HPDE6-E6E7 (cell line): Measurements from ENCODE around the gene HMGB2.

ENCODE experiments used
- DNase-seq: peaks from one replicate; pipeline ENCODE4 v3.0.0; 2011; ENCODE audit warnings: missing footprints; ENCODE audit errors: extremely low spot score

HMGB2 gene

DNA sequence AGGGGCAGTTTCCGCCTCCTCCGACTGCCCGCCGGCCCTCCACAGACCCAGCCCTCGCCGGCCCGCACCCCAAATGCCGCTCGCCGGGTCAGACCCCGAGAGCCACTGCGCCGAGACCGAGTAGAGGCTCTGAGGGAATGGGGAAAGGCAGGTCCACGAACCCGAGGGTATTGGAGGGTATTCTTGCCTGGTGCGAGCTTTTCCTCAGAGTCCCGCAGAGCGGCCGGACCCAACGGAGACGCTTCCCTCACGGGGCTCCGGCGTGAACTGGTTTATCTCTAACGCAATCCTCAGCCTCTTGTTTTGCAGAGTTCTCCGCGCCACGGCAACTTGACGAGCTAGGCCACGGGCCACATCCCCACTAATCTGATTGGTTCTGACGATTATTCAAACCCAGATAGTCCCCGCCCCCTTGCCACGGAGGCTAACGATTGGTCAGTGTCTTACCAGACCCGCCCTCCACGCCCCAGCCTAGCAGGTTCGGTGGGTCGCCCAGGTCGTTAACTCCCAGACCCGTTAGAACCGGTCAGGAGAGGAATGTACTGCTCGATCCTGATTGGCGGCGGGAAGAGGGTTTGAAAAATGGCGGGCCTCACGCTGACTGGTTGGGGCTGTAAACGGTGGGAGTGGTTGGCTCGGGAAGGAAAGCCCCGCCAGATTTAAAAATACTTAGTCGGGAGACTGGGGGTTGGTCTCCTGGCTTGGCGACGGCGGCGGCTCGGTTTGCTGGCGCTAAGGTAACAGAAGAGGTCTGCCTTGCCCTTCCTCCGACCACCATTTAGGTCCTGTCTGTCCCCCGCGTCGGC lies at the start of gene HMGB2:
Gene HMGB2 (minus strand): TSS at position 274 of the 806 bp plus-strand sequence. CDS start 709 bp downstream, outside the sequence.
- DNase-seq: peak; percentile 97

DNA sequence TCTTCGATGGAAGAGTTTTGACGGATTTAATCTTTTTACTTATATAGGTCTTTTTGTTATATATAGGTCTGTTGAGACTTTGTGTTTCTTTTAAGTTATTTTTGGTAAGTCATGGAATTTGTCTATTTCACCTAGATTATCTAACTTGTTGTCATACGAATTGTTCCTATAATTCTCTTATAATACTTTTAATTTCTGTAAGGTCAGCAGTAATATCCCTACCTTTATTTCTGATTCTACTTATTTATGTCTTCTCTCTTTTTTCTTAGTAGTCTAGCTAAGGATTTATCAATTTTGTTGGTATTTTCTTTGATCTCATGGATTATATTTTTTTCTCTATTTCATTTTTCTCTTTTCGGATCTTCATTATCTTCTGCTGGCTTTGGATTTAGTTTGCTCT lies 48.2 kb upstream of the HMGB2 start:
- DNase-seq: no peak

DNA sequence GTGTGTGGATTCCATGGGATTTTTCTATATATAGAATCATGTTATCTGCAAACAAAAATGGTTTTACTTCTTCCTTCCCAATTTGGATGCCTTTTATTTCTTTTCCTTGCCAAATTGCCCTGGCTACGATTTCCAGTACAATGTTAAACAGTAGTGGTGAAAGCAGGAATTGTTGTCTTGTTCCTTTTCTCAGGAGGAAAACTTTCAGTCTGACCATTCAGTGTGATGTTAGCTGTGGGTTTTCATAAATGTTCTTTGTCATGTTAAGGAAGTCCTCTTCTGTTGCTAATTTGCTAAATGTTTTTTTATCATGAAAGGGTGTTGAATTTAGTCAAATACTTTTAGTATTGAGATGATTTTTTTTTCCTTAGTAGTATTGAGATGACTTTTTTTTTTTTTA lies 47.5 kb upstream of the HMGB2 start:
- no peak for DNase-seq

DNA sequence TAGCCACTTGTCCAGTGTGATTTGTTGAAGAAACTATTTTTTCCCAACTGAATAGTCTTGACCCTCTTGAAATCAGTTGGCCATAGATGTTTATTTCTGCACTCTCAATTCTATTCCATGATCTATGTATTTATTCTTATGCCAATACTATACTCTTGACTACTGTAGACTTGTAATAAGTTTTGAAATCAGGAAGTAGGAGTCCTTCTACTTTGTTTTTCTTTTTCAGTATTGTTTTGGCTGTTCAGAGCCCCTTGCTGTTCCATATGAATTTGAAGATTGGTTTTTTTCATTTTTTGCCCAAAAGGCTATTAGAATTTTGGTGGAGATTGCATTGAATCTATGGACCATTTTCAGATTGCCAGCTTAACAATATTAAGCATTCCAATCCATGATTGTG lies 46.8 kb upstream of the HMGB2 start:
- DNase-seq: no peak

DNA sequence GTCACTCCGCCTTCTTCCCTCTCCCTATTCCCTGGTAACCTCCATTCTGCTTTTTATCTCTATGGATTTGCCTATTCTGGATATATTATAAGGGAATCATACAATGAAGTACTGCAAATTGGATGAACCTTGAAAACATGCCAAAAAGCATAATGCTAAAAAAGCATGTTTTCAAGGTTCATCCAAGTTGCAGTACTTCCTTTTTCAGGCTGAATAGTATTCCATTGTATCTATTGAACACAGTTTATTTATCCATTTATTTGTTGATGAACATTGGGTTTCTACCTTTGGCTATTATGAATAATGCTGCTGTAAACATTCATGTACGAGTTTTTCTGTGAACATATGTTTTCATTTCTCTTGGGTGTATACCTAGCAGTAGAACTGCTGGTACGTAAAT lies 45.8 kb upstream of the HMGB2 start:
- no peak for DNase-seq

DNA sequence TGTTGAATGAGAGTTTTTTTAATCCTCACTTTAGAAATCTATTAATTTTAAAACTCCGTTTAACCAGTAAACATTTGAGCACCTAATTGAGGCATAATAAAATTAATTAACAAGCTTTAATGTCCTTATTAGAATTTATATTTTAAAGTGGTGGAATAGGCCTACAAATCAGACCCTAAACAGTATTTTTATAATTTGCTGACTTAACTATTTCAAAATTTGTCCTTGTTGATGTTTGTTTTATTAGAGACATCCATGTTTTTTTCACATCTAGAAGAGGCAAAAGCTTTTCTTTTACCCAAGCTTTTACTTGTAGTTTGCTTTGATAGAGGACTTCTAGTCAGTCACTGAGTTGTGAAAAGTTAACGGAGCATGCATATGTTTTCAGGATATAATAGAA lies 40.4 kb upstream of the HMGB2 start:
- DNase-seq: no peak

DNA sequence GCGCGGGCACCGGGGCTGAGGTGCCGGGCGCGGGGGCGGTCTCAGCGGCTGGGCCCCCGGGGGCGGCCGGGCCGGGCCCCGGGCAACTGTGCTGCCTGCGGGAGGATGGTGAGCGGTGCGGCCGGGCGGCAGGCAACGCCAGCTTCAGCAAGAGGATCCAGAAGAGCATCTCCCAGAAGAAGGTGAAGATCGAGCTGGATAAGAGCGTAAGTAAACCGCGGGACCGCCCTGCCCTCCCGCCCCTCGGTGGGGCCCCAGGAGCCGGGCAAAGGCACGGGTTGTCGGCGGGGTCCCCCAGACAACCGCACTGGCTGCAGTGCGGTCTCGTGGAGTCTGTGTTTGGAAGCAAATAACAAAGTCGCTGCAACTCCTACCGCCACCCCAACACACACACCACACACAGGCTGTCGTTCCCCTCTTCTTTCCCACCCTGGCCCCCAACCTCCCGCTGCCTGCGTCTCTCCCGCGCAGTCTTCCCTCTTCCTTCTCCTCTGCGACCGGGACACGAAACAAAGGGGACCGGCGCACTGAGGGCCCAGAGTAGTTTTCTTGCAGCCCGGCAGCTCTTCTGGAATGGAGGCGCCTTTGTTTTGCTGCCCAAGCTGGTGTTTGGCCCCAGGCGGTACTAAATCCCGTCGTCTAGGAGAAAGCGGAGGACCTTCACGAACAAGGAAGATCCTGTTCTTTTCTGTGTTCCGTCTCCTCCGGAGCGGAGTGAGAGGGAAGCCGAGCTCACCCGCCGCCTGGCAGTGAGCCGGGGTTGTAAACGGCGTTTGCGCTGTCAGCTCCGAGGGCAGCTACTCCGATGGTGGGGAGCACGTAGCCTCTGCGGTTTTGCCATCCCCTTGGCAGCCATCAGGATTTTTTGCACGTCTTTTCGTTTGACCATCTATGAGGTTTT lies 37.4 kb upstream of the HMGB2 start:
- DNase-seq: peak; percentile 54

DNA sequence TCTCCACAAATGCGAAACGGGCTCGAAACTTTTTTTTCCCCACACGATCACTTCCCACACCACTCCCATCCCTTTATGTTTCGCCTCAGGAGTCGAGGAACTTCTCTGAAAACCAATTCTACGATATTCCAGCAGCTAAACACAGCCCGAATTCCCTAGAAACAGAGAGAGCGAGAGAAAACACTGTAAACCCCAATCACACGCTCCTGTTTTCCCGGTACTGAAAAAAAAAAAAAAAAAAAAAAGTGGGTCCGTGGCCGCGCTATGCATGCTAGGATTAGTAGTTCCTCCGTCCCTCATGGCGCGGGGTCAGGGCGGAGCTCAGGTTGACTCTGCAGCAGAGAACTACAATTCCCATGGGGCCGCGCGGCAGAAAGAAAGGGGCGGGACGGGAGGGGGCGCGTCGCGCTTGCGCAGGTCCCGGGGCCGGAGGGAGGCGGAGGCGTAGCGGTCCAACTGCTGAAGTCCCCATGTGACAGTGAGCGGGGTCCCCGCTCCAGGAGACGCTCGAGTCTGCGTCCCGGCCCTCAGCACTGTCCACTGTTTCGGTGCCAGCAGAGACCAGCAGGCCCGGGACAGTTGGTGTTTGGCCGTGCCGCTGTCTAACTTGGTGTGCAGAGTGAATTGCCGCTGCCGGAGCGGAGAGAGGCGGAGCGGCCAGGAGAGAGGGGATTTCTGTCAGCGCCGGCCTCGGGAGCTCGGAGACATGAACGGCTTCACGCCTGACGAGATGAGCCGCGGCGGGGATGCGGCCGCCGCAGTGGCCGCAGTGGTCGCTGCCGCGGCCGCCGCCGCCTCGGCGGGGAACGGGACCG lies 36.5 kb upstream of the HMGB2 start, which contains the start of gene SAP30:
Gene SAP30 (plus strand): TSS at position 478 of the 815 bp plus-strand sequence. CDS start 229 bp downstream, at position 707.
- DNase-seq: peak; percentile 89

DNA sequence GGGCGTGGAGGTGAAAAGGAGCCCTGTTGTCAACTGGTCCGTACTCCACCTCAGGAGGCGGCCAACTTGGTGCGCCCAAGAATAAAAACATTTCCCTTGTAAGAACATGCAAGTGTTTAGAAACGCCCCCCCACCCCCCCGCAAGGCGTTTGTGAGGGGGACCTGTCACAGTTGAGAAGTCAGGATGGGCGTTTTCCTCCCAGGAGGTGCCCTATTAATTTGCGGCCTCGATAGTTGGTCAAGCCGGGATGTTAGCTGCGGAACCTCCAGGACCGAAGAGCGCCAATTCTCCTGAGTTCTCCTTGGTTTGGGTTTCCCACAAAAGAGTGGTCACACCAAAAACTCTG lies 35.9 kb upstream of the HMGB2 start:
- DNase-seq: peak; percentile 27

DNA sequence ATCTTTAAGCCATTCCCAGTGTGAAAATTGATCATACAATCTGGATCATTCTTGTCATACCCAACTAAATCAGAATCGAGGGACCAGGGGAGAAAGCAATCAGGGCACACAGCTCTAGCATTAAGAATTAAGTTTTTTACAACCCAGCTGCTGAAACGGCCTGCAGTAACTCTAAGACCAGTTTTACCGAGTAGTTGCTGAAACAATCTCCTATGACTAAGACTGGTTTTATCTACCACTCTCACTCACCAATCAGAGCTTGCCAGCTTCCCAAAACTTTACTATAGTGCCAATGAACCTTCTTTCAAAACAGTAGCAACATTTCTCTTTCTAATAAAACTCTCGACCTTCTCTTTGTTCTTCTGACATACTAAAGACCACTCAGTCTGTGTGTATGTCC lies 33.8 kb upstream of the HMGB2 start:
- no peak for DNase-seq

DNA sequence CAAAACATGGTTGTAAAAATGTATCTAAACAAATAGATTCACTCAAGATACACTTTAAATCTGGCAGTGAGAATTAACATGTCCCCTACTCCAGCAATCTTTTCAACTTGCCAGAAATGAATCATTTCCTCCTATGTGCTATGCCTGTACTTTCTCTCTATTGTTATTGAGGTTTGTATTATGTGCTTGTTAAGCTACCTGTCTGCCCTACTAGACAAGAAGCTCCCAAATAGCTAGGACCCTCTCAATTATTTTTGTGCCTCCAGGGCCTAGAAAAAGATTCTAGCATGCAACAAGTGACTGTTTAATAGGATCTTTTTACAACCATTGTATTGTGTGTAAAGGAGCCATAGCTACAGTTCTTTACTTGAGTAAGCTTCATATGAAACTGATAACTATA lies 33.1 kb upstream of the HMGB2 start:
- DNase-seq: peak; percentile 5

DNA sequence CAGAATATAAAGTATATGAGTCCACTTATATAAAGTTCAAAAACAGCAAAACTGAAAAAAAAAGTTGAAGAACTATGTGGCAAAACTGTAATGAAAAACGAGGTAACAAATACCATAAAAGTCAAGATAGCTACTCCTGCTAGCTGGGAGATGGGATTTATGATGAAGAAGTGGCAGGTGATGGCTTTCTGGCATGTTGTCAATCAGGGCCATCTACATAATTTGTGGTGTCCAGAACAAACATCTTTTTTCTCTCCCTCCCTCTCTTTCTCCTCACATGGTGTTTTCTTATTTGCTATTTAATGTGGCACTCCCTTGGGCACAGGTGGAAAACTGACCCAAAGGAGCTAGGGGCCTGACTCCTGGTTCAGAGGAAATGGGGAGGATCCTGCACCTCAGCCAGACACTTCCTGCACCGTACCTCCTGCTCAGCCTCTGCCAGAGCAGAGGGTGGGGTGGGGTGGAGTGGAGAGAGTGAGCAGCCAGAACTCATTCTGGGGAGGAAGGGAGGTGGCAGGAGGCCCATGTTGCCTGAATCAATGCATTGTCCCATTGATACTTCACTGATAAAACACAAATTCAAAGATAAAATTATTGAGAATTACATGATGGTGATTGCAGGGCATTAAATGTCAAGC lies 31.3 kb upstream of the HMGB2 start:
- no peak for DNase-seq

DNA sequence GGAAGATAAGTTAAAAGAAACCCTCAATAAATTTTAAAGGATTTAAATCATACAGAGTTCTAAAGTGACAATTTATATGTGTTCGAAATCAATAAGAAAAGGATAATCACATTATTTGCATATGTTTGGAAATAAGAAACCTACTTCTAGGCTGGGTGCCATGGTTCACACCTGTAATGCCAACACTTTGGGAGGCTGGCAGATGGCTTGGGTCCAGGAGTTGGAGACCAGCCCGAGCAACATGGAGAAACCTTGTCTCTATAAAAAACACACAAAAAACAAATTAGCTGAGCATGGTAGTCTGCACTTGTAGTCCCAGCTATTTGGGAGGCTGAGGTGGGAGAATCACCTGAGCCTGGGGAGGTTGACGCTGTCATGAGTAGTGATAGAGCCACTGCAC lies 28.5 kb upstream of the HMGB2 start:
- DNase-seq: no peak

DNA sequence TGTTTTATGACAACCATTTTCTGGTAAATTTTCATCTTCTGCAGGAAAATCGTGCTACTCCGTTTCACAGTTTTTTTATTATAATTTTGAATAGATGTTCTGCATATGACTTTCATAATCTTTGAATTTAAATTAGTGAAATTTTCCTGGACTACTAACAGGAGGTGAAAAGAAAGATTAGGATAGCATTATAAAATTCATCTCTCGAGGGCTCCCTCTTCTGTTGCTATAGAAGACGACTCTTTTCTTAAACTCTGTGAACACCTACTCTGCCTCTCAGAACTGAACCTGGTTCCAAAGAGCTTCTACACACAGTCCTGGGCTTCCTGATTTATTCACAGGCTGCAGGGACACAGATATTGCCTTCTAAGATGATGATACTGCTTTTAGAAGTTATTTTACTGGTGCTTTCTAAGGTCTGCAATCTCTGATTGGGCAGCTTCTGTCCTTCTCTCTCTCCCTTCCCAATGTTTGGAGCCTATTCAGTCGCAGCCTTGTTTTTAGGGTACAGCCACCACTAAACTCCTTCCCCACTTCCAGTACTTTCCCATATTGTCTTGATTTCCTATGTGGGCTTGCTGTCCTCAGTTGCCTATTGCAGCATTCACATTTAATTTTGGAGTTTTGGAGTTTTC lies 26.5 kb upstream of the HMGB2 start:
- DNase-seq: peak; percentile 4

DNA sequence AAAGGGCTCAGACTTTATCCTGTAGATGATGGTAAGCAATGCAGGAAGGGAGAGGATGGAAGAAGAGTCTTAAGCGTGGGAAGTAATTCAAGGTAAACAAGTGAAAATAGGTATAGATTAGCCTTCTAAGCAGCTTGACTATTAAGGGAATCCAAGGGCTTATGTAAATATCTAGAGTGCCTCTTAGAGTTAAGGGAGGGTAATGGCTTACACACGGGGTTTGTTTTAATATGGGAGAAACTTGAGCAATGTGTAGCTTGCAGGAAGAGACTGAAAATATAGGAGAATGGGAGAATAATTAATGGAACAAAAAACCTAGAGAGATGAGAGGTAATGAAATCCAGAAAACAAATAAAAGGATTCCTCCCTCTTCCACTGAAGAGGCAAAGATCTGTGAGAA lies 23.8 kb upstream of the HMGB2 start:
- no peak for DNase-seq

DNA sequence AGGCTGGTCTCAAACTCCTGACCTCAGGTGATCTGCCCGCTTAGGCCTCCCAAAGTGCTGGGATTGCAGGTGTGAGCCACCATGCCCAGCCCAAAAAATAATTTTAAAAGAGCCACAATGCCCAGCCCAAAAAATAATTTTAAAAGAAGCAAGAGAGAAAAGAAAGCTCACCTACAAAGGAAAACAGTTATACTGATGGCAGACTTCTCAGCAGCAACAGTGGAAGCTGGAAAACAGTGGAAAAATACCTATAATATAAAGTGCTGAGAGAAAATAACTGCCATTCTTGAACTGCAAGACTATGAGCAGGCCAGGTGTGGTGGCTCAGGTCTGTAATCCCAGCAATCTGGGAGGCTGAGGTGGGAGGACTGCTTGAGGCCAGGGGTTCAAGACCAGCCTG lies 13.3 kb upstream of the HMGB2 start:
- DNase-seq: no peak

DNA sequence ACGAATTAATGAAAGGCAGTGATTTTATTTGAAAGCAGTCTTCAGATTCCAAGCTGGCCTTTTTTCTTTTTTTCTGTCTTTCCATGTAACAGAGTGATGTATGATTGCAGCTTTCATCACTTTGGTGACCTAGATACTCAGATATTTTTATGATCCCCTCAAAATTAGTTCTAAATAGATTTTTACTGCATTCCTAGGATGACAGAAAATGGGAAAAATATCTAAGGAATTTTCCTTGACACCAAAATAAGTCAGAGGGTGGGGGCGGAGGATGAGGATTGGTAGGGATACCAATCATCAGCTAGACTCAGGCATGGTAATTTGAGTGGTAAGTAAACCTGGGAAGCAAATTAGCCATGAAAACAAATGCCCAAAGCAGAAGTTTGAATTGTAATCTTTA lies 11.9 kb upstream of the HMGB2 start:
- DNase-seq: no peak

DNA sequence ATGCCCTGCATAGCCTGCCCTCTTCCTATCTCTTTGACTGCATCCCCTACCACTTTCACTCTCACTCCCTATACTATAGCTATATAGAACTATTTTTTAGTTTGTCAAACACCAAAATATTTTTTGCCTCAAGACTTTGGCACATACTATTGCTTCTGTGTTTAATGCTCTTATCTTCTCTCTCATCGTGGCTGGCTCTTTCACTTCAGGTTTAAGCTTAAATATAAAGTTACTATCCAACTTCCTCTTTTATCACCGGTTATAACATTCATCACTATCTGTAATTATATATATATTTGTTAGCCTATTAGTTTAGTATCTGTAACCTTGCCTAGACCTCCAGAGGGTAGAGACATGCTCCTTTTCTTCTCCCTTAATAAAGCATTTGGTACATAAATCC lies 11.5 kb upstream of the HMGB2 start:
- no peak for DNase-seq

DNA sequence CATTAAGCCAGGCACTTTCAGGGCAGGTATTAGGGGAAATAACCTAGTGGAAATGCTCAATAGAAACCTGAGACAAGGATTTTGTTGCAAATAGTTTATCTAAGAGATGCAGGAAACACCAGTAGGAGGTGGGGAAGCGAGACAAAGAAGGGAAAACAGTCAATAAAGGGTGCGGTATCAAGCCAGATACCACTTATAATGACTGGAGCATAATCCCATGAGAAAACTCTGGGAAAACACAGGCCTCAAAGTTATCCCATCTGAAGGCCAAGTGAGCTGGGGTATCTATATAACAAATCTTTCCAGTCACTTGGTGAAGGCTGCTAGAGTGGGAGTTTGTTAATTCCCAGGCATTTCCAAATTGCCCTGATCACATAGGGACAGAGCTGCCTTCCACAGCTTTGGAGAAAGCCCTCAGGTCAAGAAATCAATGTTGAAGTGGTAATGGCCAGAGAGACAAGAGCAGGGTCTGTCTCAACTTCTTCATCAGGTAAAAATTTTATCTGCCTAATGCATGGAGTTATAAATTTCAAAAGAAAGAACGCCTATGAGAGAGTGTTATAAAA lies 9.8 kb upstream of the HMGB2 start:
- DNase-seq: no peak

DNA sequence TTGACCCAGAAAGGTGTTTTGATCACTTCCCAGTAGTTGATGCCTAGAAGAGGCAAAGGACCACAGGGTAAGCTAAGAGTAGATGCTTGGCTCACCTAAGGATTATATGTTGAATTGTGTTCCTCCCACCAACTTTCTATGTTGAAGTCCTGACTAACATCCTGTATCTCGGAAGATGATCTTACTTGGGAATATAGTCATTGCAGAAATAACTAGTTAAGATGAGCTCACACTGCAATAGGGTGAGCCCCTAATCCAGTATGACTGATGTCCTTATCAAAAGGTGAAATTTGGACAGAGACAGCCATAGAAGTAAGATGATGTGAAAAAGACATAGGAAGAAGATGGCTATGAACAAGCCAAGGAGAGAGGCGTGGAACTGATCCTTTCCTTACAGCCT lies 3.3 kb upstream of the HMGB2 start:
- DNase-seq: no peak
